Small intestine (tissue), 7 donors: ENCODE results near the gene ERICH6. TPM values are rescaled to one million over a fixed set of nuclear protein-coding genes. Genes with fewer than 3 reads are reported as not detected.

Source experiments
- DNase-seq, 2 donors: peaks; one replicate each; pipeline versions ENCODE4 v3.0.0 to v3.0.0-alpha.2; 2013
- FAIRE-seq: peaks from 2 replicates; lab custom pipeline; 2012; peaks lifted over from hg19 to GRCh38; lab: Jason Lieb, UNC
- H3K27ac ChIP-seq, 3 donors: one replicate each; pipeline ENCODE4 v1.5.1; 2013; ENCODE audit warnings: low read length in 2 of 3, mild to moderate bottlenecking in 2 of 3, control low read depth in 1 of 3, inconsistent platforms in 1 of 3, low read depth in 1 of 3, moderate library complexity in 1 of 3
- H3K27me3 ChIP-seq, 3 donors: one replicate each; pipeline ENCODE4 v1.6.1; 2013; ENCODE audit warnings: low read length in 3 of 3, inconsistent platforms in 1 of 3; ENCODE audit not compliant: control insufficient read depth in 3 of 3, insufficient read depth in 3 of 3
- H3K36me3 ChIP-seq, 3 donors: one replicate each; pipeline ENCODE4 v1.6.1; 2013; ENCODE audit warnings: low read length in 3 of 3, inconsistent platforms in 1 of 3, low read depth in 1 of 3, mild to moderate bottlenecking in 1 of 3, moderate library complexity in 1 of 3; ENCODE audit not compliant: control insufficient read depth in 3 of 3, insufficient read depth in 2 of 3
- H3K4me1 ChIP-seq, 3 donors: one replicate each; pipeline ENCODE4 v1.6.1; 2013; ENCODE audit warnings: low read length in 2 of 3, inconsistent platforms in 1 of 3, low read depth in 1 of 3, mild to moderate bottlenecking in 1 of 3, moderate library complexity in 1 of 3; ENCODE audit not compliant: control insufficient read depth in 3 of 3, insufficient read depth in 2 of 3
- H3K4me3 ChIP-seq, 3 donors: one replicate each; pipeline ENCODE4 v1.5.1; 2013; ENCODE audit warnings: low read length in 3 of 3, control low read depth in 1 of 3, inconsistent platforms in 1 of 3, low read depth in 1 of 3, mild to moderate bottlenecking in 1 of 3, moderate library complexity in 1 of 3
- H3K9me3 ChIP-seq, 2 donors: one replicate each; pipeline ENCODE4 v1.6.1; 2013; ENCODE audit warnings: low read depth in 1 of 2, low read length in 1 of 2; ENCODE audit not compliant: control insufficient read depth in 2 of 2, insufficient read depth in 1 of 2
- WGBS, 3 donors: extraction: QIAGEN DNeasy Blood & Tissue Kit; methylation state at CpG; one replicate each; pipeline ENCODE4 v1.1.7; 2013; 5-methylcytosine and 5-hydroxymethylcytosine counted together
- polyA plus RNA-seq, 4 donors: library from polyadenylated mRNA; stranded (reverse) in 3 of 4; unstranded in 1 of 4; fragments of 200-250 nt in 3 of 4; fragments of 120-200 nt in 1 of 4; gene quantifications; one replicate each; pipeline versions ENCODE4 v1.2.1 to v1.2.3, GENCODE V29; 2013
- donor health status: healthy with polysubstance abuse.
- donor health status: control.
- donor health status: control.
- donor health status: Bipolar disorder and iron deficiency.
- donor health status: healthy.

ERICH6 gene
- polyA plus RNA-seq, 4 donors, result 0.04 TPM; not detected in 3

DNA sequence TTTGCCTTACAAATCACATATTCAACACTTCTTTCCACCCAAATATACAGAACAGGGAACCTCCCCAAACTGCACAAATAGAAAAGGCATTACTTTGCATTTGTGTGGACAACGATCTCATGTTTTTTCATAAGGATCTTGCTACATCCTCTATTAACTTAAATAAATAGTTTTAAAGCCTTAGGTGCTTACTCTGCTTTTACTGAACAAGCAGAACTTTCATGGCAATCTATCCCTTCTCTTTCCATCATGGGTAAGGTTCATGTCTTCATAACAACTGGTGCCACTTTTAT, 41.1 kb upstream of the ERICH6 start:
- no peak for FAIRE-seq
- Histone ChIP-seq H3K4me1 (peaks cover 9 to 17% (median 16%) of the 10 kb centered on the region in 3 donors), H3K27me3 (no peaks in the 10 kb centered on the region), H3K27ac (no peak overlapping the region), H3K36me3 (peaks cover 0 to 16% (median 0%) of the 10 kb centered on the region in 3 donors), H3K4me3 (no peak overlapping the region), H3K9me3 (no peaks in the 10 kb centered on the region)
- 11 to 31% (median 21%) methylated on average over 1 of the region's 1 CpG for WGBS, 3 donors
- DNase-seq, result no peak

DNA sequence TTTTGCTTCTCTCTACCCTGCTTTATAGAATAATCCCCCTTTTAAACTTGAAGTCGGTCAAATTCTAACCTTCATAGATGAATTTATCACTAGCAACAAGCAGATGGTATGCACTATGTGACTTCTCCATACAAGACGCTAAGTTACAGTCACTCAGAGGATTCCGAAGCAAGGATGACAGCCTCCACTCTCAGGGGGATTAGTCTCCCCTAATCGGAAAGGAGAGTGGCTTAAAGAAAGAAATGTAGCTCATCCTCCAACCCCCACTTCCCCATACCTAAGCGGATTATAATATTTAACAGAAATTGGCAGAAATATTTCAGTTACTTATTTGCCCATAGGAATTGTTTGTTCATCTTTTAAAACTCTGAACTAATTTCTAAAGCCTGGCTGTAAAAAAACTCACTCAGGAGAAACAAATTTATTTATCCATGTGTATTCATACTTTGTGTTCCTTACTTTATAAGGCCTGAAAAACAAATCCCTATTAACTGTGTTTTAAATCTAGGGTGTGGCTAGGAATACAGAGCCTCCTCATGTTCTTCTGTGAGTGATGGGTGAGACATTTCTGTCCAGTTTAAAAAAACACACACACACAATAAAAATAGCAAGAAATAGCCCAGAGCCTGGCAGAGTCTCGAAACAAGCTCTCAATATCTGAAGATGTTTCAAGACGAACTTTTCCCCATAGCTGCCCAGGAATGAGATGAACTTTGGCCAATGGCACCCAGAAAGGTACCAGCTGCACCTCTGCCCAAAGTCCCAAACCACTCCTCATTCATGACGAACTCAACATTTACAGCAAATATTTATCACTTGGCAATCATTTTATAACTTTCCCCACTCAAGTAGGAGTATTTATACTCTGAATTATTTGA, 40.6 kb upstream of the ERICH6 start:
- WGBS, 3 donors, result 54 to 63% (median 58%) methylated on average over 8 of the region's 8 CpGs
- FAIRE-seq (no peak), DNase-seq (peak in 1 of 2 donors; percentile 81)
- Histone ChIP-seq H3K36me3 (peaks cover 0 to 16% (median 0%) of the 10 kb centered on the region in 3 donors), H3K27me3 (no peaks in the 10 kb centered on the region), H3K4me1 (peaks cover 7 to 19% (median 14%) of the 10 kb centered on the region in 3 donors), H3K27ac (peak overlapping the region in 1 of 3 donors; percentile 3), H3K9me3 (no peaks in the 10 kb centered on the region), H3K4me3 (no peak overlapping the region)

DNA sequence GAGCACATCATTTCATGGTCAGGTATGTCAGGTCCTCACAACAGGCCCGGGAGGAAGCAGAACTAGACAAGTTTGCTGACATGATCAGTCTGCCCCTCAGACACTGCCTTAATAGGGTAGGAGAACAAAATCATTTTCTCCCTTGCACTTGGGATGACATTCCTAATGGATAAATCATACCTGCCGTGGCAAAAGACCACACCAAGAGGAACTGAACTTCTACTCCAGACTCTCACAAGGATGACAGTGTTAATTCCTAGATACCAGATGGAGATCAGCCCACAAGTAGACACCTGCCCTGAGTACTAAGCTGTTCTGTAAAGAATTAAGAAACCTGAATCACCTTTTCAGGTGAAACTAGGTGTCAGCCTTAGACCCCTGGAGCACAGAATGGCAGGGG, 39.8 kb upstream of the ERICH6 start:
- peaks cover 0 to 16% (median 0%) of the 10 kb centered on the region in 3 donors for H3K36me3 ChIP-seq
- DNase-seq (no peak), FAIRE-seq (no peak)
- H3K4me1 ChIP-seq, result peaks cover 4 to 19% (median 15%) of the 10 kb centered on the region in 3 donors
- no peak overlapping the region for H3K4me3 ChIP-seq
- WGBS, 3 donors, result 47 to 69% (median 68%) methylated on average over 2 of the region's 2 CpGs
- H3K9me3 ChIP-seq, result no peaks in the 10 kb centered on the region
- no peak overlapping the region for H3K27ac ChIP-seq
- no peaks in the 10 kb centered on the region for H3K27me3 ChIP-seq

DNA sequence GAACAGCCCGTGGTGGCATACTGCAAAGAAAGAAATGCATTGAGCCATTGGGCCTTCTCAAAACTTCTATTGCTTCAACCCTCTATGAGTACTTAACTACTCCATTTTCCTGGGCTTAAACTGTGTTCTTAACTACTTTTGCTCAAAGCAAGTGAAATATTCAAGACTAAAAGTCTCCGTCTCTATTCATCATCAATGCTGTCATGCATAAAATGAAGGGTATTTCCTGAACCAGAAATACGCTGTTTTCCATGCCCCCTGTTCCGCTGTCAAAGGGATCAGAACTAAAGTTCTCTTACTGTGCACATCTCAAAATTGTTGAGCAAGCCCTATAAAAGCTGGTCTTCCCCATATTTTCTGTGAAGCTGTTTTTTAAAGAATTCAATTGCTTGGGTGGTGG, 39.0 kb upstream of the ERICH6 start:
- Histone ChIP-seq H3K4me3 (no peak overlapping the region), H3K4me1 (peaks cover 5 to 24% (median 15%) of the 10 kb centered on the region in 3 donors), H3K27me3 (no peaks in the 10 kb centered on the region), H3K9me3 (no peaks in the 10 kb centered on the region), H3K27ac (no peak overlapping the region), H3K36me3 (peaks cover 0 to 16% (median 0%) of the 10 kb centered on the region in 3 donors)
- WGBS, 3 donors, result 88 to 94% (median 94%) methylated on average over 4 of the region's 4 CpGs
- DNase-seq, result no peak
- FAIRE-seq, result no peak

DNA sequence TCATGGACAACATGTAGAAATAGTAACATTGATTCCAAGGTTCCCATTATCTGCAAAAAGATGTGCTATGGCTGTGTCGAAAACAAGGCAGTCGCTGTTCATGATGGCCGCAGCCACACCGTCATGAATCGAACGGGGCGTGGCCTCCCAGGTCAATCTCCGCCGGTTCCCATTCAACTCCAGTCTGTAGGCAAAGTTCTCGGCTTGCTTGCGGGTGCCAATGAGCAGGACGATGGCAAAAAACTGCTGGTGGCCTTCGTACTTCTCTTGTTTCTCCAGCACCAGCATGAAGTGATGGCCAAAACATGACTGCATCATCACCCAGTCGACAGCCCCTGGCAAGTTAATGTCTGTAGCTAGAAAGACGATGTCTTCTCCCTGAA, 38.4 kb upstream of the ERICH6 start:
- DNase-seq (no peak), FAIRE-seq (no peak)
- H3K9me3 ChIP-seq, result no peaks in the 10 kb centered on the region
- no peak overlapping the region for H3K4me3 ChIP-seq
- peaks cover 7 to 29% (median 12%) of the 10 kb centered on the region in 3 donors for H3K4me1 ChIP-seq
- H3K36me3 ChIP-seq, result peaks cover 0 to 16% (median 0%) of the 10 kb centered on the region in 3 donors
- 94 to 97% (median 96%) methylated on average over 15 of the region's 15 CpGs for WGBS, 3 donors
- no peak overlapping the region for H3K27ac ChIP-seq
- H3K27me3 ChIP-seq, result no peaks in the 10 kb centered on the region

GRCh38 chr3:150741497-150742140, 37.9 kb upstream of the ERICH6 start:
- H3K36me3 ChIP-seq, result peaks cover 0 to 13% (median 0%) of the 10 kb centered on the region in 3 donors
- 57 to 70% (median 62%) methylated on average over 5 of the region's 5 CpGs for WGBS, 3 donors
- H3K27ac ChIP-seq, result no peak overlapping the region
- H3K9me3 ChIP-seq, result no peaks in the 10 kb centered on the region
- FAIRE-seq, result no peak
- no peak overlapping the region for H3K4me3 ChIP-seq
- H3K27me3 ChIP-seq, result no peaks in the 10 kb centered on the region
- DNase-seq, result no peak
- peaks cover 7 to 26% (median 12%) of the 10 kb centered on the region in 3 donors for H3K4me1 ChIP-seq

GRCh38 chr3:150740733-150741496, 37.2 kb upstream of the ERICH6 start:
- Histone ChIP-seq H3K27ac (no peak overlapping the region), H3K36me3 (peaks cover 0 to 13% (median 0%) of the 10 kb centered on the region in 3 donors), H3K4me3 (no peak overlapping the region), H3K9me3 (no peaks in the 10 kb centered on the region), H3K27me3 (no peaks in the 10 kb centered on the region), H3K4me1 (peaks cover 7 to 25% (median 12%) of the 10 kb centered on the region in 3 donors)
- DNase-seq (no peak), FAIRE-seq (no peak)
- WGBS, 3 donors, result 79 to 86% (median 82%) methylated on average over 12 of the region's 12 CpGs
